Hematopoietic multipotent progenitor cell treated with erythropoietin and hydrocortisone succinate and interleukin-3 and kit ligand, for 8 days (in vitro differentiated cells): Measurements from ENCODE around the gene ROGDI.

Experiments used
- DNase-seq: peaks from one replicate; pipeline ENCODE4 v3.0.0-alpha.2; 2015

Gene ROGDI, protein sequence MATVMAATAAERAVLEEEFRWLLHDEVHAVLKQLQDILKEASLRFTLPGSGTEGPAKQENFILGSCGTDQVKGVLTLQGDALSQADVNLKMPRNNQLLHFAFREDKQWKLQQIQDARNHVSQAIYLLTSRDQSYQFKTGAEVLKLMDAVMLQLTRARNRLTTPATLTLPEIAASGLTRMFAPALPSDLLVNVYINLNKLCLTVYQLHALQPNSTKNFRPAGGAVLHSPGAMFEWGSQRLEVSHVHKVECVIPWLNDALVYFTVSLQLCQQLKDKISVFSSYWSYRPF

DNA sequence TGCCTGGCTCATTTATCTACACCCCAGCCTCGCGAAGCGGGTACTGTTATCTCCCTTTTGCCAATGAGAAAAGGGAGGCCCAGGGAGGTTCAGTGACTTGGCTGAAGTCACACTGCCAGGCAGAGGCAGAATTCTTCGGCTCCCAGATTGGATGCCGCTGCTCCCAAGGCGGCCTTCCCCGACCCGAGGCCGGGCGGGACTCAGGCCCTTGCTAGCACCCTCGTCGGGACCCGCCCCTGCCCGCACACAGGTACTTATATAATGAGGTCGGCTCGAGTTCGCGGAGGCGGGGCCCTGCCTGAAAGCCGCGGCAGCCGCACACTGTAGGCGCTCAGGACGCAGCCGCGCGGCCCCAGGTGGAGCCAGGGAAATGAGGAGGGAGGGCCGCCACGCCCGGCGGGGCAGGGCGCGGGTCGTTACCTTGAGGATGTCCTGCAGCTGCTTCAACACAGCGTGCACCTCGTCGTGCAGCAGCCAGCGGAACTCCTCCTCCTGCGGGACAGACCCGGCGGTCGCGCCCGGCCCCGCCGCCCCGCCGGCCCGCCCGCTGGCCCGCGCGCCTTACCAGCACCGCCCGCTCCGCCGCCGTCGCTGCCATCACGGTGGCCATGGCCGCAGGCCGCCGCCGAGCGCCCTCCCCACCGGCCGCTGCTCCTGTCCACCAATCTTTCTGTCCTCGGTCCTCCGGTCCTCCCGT is at the start of gene ROGDI:
Gene ROGDI (minus strand): TSS at position 672 of the 697 bp plus-strand sequence. CDS start 62 bp downstream, at position 610.
- peak; percentile 92 for DNase-seq

- no peak for DNase-seq
These were observed 47.8 kb upstream of the ROGDI start for GRCh38 chr16:4850211-4850610.

DNA sequence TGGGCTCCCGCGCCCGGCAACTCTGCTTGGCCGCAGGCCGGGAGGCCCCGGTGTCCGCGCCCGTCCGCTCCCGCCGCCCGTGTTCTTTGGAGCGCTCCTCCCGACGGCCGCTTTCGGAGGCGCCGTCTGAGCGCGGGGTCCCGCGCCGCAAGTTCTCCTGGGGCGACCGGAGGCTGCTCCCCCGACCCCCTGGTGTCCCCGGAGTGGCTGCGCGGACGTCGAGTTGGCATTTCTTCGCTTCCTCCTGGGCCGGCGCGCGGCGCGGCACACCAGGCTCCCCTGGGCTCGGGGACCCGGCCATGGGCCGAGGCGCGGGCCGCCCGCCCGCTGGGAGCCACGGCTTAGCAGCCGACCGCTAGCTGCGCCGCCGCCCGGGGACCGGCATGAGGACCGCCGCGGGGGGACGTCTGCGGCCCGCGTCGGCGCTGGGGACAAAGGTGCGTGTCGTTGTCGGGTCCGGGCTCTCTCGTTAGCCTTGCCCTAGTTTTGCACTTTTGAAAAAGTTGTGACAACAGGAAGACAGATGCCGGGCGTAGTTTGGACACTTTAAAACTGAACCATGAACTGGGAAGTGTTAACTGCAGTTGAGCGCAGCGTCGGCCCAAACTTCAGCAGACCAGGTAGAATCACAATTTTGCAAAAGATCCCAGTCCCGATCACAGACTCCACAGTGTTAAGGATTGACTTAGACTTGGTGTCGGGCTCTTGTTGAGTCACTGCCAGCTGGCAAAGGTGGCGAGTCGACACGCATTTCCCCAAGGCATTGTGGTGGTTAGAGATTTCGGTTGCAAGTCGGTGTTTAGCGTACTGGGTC is 45.5 kb upstream of the ROGDI start:
- peak; percentile 71 for DNase-seq

GRCh38 chr16:4846901-4847773 is 44.7 kb upstream of the ROGDI start, which contains the start of the genes GLYR1 and UBN1:
TSS of gene GLYR1 (minus strand) at chr16:4847288. CDS start at chr16:4847265, 23 bp downstream.
TSS of gene UBN1 (plus strand) at chr16:4847481. CDS start at chr16:4852918, 5,437 bp downstream.
- DNase-seq, result peak; percentile 96

DNA sequence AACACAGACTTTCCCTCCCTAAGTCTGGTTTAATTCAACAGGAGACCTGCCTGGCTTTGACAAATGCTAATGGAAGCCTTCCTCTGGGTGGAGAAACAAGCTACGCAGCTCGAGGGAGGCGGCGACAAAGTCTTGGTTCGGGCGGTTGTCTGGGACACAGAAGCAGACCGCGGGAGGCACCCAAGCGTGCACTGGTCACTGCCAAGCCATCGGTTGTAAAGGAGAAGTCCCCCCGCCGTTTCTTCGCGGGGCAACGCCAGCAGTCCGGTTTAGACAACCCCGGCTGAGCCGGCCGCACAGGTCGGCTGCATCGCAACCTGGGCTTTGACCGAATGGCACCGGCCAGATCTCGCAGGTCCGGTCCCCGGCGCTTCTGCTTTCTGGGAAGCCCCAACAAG is 44.1 kb upstream of the ROGDI start:
- peak; percentile 60 for DNase-seq

- no peak for DNase-seq
These were observed 38.6 kb upstream of the ROGDI start for GRCh38 chr16:4840984-4841383.

DNA sequence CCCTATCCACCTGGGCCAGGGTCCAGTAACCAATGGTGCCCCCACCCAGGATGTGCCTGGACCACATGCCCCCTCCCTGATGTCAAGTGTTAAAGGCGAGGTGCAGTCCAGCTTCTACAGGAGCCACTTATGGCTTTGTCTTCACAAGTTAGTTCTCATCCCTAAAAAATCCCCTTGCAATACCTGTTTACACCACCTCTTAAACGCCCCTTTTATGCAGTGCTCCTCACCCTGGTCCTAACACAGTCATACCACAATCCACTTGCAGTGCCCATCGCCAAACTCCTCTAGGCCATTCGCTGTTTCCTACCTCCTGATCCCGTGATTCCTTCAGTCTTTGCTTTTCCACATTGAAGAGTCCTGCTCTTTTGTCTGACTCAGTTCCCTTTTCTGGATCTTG is 37.5 kb upstream of the ROGDI start:
- no peak for DNase-seq

- DNase-seq, result no peak
These were observed 35.5 kb upstream of the ROGDI start for GRCh38 chr16:4837733-4838501.

- DNase-seq, result no peak
These were observed 34.3 kb upstream of the ROGDI start for GRCh38 chr16:4836727-4837126.

- no peak for DNase-seq
These were observed 31.2 kb upstream of the ROGDI start for GRCh38 chr16:4833584-4833983.

GRCh38 chr16:4832698-4833343 is 30.4 kb upstream of the ROGDI start:
- no peak for DNase-seq

- no peak for DNase-seq
These were observed 29.2 kb upstream of the ROGDI start for GRCh38 chr16:4831616-4832015.

GRCh38 chr16:4830408-4830807 is 28.0 kb upstream of the ROGDI start:
- DNase-seq, result no peak

DNA sequence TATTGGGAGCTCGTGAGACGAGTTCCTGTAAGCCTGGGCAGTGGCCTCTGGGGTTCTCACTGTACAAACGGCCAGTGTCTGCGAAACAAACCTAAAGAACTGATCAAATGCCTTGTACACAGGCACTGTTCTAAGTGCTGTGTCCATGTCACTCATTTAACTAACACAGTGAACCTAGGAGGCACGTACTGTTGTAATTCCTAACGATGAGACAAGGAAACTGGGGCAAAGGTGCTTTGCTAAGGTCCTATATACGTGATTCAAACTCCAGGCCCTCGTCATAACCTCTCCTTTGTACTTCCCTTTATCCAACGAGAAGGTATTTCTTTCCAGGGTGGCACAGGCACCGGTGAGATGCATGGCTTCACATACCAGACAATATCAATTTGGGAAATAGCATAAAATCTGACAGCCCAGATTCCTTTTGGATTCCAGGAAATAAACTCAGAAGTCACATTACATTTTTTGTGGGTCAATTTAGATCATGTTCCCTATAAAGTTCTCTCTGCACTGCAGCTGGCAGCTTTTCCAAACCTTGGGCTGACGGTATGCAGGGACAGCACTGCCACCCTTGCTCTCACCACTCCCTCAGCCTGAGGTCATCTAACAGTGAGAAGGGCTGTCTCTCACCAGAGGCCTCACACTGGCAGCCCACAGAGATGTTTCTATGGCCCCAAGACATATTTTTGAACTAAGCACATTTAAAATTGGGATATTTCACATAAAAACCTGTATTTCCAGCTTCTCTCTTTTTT is 26.3 kb upstream of the ROGDI start:
- DNase-seq, result no peak

GRCh38 chr16:4826980-4827379 is 24.5 kb upstream of the ROGDI start:
- no peak for DNase-seq

- DNase-seq, result peak; percentile 88
These were observed 24.1 kb upstream of the ROGDI start for GRCh38 chr16:4826526-4826925.

DNA sequence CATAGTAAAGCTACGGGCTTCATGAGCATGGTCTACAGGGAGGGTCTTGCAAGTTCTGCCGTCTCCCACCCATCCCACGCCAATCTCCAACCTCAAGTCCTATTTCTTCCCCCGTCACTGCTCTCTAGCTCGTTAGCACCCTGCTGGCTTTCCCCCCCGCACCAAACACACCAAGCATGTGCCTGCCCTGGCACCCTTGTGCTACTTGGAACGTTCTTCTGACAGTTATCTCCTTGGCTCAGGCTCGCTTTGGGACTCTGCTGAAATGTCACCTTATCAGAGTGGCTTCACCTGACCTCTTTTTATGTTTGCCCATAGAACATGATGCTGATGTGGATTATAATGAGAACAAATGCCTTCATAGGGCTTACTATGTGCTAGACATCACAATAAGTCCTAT is 22.8 kb upstream of the ROGDI start:
- peak; percentile 95 for DNase-seq

GRCh38 chr16:4820652-4821051 is 18.2 kb upstream of the ROGDI start:
- DNase-seq, result no peak

- DNase-seq, result no peak
These were observed 12.2 kb upstream of the ROGDI start for GRCh38 chr16:4814542-4815173.

GRCh38 chr16:4814046-4814445 is 11.6 kb upstream of the ROGDI start:
- DNase-seq, result no peak
